Measurements from ENCODE around the gene PTGDS.

PTGDS gene

GRCh38 chr9:136974817-136975535 lies 2.3 kb upstream of the PTGDS start:
- DNase-seq: peak; percentile 45

- DNase-seq: peak; percentile 37
Measured at GRCh38 chr9:136975644-136976043, 1.7 kb upstream of the PTGDS start.

DNA sequence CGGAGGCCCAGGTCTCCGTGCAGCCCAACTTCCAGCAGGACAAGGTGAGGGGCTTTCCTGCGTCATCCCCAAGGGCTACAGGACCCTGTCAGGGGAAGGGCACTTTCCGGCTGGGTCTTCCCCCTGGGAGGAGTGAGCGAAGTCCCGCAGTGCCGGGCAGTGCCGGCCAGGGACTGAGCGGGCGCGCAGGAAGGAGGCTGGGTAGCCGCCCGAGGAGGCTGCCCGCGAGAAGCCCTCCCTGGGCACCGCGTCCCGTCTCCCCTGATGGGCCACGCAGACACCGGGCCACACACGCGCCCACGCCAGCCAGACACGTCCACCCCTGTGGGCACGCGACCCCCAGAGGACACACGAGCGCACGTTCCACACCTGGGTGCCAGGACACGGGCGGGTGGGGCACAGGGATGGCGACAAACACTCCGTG lies 357 bp downstream of the PTGDS start:
- no peak for DNase-seq

DNA sequence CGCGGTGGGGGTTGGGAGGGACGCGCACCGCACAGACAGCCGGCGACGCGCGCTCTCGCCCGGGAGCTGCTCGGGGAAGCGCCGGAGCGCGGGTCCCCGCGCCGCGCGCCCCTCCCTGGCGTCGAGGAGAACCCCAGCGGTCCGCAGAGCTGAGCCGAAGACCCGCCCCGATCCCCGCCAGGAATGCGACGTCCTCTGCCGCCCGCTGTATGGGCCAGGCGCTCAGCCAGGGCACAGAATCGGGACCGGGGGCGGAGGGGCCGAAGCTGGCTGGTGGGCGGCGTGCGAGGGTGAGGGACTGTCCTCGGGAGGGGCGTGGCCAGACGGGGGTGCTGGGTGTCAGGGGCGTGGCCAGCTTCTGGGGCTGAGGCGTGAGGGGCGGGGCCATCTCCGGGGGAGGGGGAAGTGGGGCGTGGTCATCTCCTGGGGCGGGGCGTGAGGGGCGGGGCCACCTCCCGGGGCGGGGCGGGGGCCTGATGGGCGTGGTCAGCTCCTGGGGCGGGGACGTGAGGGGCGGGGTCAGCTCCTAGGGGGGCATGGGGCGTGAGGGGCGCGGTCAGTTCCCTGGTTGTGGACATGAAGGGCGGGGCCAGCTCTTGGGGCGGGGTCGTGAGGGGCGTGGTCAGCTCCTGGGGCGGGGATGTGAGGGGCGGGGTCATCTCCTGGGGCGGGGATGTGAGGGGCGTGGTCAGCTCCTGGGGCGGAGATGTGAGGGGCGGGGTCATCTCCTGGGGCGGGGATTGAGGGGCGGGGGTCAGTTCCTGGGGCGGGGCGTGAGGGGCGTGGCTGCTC lies 965 bp downstream of the PTGDS start:
- peak; percentile 64 for DNase-seq

DNA sequence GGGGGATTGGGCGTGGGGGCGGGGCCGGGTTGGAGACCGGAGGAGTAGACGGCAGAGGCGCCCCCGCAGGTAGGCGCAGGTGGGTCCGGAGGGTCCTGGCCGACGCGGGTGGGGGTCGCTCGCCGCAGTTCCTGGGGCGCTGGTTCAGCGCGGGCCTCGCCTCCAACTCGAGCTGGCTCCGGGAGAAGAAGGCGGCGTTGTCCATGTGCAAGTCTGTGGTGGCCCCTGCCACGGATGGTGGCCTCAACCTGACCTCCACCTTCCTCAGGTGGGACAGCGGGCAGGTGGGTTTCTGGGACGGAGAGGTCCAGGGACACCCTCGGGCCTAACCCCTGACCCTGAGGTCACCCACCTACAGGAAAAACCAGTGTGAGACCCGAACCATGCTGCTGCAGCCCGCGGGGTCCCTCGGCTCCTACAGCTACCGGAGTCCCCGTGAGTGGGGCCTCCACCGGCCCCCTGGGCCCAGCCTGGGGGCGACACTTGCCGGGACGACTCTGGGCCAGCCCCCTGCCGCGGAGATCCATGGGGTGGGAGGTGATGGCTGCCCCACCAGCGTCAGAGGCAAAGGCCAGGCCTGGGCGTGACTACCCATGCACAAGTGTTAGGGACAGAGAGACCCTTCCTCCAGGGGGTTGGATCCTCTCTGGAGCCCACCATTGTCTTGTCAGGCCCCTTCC lies 1.7 kb downstream of the PTGDS start:
- no peak for DNase-seq

DNA sequence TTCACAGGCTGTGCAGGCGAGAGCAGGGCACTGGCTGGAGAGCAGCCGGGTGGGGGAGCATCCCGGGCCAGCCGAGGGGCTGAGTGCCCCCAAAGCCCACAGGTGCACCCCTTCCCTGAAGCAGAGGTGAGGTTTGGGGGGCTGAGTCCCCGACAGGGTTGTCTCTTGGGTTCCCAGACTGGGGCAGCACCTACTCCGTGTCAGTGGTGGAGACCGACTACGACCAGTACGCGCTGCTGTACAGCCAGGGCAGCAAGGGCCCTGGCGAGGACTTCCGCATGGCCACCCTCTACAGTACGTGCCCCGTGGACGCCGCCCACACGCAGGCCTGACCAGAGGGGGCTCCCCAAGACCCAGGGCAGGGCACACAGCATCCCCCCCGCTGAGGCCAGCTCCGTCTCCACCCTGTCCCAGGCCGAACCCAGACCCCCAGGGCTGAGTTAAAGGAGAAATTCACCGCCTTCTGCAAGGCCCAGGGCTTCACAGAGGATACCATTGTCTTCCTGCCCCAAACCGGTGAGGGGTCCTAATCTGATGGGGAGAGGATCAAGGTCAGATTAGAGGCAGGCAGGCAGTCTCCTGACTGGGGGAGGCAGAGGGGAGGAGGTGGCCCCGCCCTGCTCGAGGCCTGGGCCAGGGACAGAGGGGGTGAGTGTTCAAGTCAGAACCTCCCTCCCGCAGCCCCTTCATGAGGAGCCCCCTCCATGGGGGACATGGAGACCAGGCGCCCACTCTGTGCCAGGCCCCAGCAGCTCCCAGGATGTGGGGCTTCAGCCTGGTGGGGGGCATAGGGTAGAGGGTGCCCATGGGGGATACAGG lies 2.7 kb downstream of the PTGDS start:
- DNase-seq: no peak

DNA sequence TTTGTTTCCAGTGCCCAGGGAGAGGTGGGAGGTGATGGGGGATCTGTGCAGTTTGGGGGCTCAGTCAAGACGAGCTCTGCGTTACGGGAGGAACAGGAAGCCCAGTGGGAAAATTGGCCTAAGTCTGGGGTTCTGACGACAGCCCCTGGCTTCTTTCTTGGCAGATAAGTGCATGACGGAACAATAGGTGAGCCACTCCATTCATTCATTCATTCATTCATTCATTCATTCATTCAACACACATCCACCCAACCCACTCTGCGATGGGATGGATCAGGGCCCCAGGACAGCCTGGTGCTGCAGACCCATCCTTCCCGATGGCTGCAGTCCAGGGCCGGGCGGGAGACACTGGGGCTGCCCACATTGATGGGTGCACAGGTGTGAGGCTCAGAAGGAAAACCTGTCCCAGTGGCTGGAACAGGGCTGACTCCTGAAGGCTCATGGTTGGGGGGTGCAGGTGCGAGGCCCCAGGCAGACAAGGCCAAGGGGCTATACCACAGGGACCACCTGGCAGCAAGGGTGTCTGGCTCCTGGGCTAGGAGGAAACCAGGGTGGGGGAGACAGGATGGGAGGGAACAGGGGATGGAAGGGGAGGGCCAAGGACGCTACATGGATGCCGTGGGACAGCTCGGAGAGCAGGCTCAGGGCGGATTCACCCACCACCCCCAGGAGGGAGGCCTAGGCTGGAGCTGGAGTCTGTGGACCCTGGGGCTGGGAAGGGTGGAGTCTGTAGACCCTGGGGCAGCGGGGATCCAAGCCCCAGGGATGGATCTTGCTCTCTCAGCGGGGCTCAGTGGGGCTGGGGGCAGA lies 3.6 kb downstream of the PTGDS start:
- no peak for DNase-seq

DNA sequence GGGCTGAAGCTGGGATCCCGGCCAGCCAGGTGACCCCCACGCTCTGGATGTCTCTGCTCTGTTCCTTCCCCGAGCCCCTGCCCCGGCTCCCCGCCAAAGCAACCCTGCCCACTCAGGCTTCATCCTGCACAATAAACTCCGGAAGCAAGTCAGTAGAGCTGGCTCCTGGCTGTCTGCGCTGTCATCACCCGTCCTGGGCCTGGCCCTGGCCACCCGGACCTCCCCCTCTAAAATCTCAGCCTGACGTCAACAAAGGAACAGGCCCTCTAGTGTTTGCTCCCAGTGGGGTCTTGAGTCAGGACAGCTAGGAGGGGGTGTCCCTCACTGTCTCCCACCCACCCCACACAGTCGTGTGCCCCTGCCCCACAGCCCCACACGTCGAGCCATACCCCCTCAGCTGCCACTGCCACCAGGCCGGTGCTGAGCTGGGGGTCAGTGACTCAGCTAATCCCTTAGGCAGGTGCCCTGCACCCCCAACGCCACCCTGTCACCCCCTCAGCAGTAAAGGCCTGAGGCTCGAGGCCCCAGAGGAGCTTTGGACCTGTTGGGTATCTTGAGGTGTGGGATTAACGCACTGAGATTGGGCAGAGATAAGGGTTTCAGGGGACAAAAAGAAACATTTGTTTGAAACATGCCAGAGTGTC lies 4.4 kb downstream of the PTGDS start:
- no peak for DNase-seq

DNA sequence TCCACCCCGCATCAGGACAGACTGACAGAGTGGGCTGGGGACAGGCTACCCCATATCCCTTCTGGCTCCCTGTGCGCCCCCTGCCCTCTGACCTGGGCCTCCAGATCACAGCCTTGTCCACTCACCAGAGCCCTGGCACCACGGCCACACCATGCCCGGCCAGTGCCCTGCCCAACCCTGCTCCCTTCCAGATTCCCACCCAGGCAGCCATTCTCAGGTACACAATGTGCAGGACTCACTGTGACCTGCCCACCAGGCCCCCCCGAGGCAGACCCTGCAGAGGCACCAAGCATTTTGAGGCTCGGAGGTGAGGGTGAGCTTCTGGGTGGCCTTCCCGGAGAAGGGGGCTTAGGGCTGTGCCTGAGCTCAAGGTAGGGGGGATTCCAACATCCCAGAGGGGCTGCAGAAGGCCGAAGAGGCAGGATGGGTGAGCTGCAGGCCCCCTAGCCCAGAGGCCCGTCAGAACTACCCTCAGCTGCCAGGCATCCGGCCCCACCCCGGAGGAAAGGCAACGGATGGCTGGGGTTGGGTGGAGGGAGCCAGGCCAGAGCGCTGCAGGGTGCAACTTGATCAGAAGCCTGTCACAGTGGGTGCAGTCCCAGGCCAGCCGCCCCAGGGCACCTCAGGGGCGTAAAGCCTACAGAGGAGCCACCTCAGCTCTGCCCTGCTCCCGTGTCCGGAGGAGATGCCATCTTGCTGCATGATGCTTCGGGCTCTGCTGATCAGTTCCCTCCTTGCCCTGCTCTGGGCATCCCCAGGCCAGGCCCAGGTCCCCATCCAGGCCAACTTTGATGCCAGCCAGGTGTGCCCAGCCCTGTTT lies 5.1 kb downstream of the PTGDS start, which contains the start of gene LCNL1:
Gene LCNL1 (plus strand): TSS at position 762 of the 820 bp plus-strand sequence. CDS start 594 bp downstream, outside the sequence.
- DNase-seq: no peak

DNA sequence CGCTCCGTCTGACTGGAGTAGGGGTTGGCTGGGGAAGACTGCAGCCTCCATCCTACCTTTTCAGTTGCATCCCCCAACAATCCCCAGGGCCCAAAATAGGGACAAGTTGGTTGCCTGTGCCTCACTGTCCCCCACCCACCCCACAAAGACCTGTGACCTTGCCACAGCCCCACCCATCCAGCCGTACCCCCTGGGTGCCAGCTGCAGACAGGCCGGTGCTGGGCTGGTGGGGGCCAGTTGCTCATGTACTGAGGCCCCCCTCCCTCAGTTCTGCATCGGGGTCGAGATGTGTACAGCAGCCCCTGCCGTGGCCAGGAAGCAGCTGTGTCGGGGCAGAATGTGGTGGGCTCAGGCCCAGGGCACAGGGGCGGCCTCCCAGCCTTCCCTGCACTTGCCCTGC lies 5.9 kb downstream of the PTGDS start:
- DNase-seq: no peak

GRCh38 chr9:136983656-136984314 lies 6.5 kb downstream of the PTGDS start:
- DNase-seq: no peak

- no peak for DNase-seq
Measured at GRCh38 chr9:136984464-136985026, 7.2 kb downstream of the PTGDS start.

- peak; percentile 17 for DNase-seq
Measured at GRCh38 chr9:136985027-136985602, 7.8 kb downstream of the PTGDS start.

- DNase-seq: no peak
Measured at GRCh38 chr9:136985853-136986252, 8.5 kb downstream of the PTGDS start.

DNA sequence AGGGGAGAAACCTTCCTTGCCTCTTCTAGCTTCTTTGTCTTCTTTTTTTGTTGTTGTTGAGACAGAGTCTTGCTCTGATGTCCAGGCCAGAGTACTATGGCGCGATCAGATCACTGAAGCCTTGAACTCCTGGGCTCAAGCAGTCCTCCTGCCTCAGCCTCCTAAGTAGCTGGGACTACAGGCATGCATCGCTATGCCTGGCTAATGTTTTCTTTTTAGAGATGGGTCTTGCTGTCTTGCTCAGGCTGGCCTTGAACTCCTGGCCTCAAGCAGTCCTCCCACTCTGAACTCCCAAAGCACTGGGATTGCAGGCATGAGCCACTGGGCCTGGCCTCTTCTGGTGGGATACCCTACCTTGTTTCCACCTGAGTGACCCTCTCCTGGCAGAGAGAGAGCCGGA lies 11.6 kb downstream of the PTGDS start:
- no peak for DNase-seq

GRCh38 chr9:136990242-136990911 lies 13.1 kb downstream of the PTGDS start:
- DNase-seq: no peak

DNA sequence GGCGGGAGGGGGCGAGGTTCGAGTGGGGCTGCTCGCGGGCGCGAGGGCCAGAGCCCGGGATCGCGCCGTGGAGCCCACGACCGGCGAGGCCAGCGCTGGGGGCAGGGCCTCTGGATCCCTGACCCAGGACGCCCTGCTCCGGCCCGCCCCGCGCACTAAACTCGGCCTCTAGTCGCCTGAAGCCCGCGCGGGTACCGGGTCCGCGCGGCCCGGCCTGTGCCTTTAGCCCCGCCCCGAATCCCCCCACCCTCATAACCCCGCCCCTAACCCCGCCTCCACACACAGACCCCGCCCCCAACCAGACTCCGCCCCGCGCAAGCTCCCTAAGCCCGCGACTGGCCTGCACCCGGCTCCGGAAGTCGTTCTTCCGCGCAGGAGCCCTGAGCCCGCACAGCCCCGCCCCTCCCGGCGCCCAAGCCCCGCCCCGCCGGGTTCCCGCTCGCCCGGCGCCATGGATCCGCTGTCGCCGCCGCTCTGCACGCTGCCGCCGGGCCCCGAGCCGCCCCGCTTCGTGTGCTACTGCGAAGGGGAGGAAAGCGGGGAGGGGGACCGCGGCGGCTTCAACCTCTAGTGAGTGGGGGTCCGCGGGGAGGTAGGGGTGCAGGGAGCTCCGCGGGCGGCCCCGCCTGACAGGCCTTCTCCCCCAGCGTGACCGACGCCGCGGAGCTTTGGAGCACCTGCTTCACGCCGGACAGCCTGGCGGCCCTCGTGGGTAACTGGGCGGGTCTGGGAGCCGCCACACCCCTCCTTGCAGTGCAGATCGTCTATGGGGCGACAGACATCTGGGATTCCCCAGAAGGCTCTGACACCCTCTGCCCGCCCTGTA lies 14.9 kb downstream of the PTGDS start, which contains the start of gene PAXX:
Gene PAXX (plus strand): TSS at position 430 of the 826 bp plus-strand sequence. CDS start 22 bp downstream, at position 452.
- DNase-seq: peak; percentile 96
